GM19238 (cell line): ENCODE measurements around the gene CCDC124.

Experiments used
- DNase-seq: peaks from one replicate; pipeline ENCODE4 v3.0.0; 2011; ENCODE audit warnings: low spot score; ENCODE audit not compliant: insufficient read length

CCDC124 gene

GRCh38 chr19:17951990-17952976, 19.5 kb downstream of the CCDC124 start:
- DNase-seq = no peak

- no peak for DNase-seq
Observed at GRCh38 chr19:17953316-17953801, 20.5 kb downstream of the CCDC124 start.

- DNase-seq = no peak
Observed at GRCh38 chr19:17953869-17954268, 21.1 kb downstream of the CCDC124 start.

GRCh38 chr19:17954401-17954800, 21.6 kb downstream of the CCDC124 start:
- no peak for DNase-seq

- DNase-seq = no peak
Observed at GRCh38 chr19:17957149-17957849, 24.5 kb downstream of the CCDC124 start.

GRCh38 chr19:17957885-17958284, 25.1 kb downstream of the CCDC124 start:
- no peak for DNase-seq

- DNase-seq = no peak
Observed at GRCh38 chr19:17963936-17964691, 31.3 kb downstream of the CCDC124 start.

GRCh38 chr19:17965370-17966128, 32.7 kb downstream of the CCDC124 start:
- no peak for DNase-seq

GRCh38 chr19:17966129-17966483, 33.3 kb downstream of the CCDC124 start:
- DNase-seq = no peak

- no peak for DNase-seq
Observed at GRCh38 chr19:17966550-17967256, 33.9 kb downstream of the CCDC124 start, which contains the start of gene KCNN1. TSS of gene KCNN1 (plus strand) at chr19:17967107. CDS start at chr19:17973889, 6,782 bp downstream.

GRCh38 chr19:17967257-17968051, 34.6 kb downstream of the CCDC124 start:
- no peak for DNase-seq

GRCh38 chr19:17968362-17968761, 35.5 kb downstream of the CCDC124 start:
- no peak for DNase-seq

- no peak for DNase-seq
Observed at GRCh38 chr19:17969096-17969792, 36.4 kb downstream of the CCDC124 start.

GRCh38 chr19:17972230-17972629, 39.4 kb downstream of the CCDC124 start:
- DNase-seq = no peak

GRCh38 chr19:17973759-17974158, 40.9 kb downstream of the CCDC124 start:
- no peak for DNase-seq

GRCh38 chr19:17974551-17974950, 41.7 kb downstream of the CCDC124 start:
- DNase-seq = no peak

- DNase-seq = no peak
Observed at GRCh38 chr19:17975032-17975431, 42.2 kb downstream of the CCDC124 start.

- DNase-seq = no peak
Observed at GRCh38 chr19:17977021-17977420, 44.2 kb downstream of the CCDC124 start.

- no peak for DNase-seq
Observed at GRCh38 chr19:17977488-17977887, 44.7 kb downstream of the CCDC124 start.
